Endothelial cell of hepatic sinusoid (primary cell): ENCODE measurements around the gene RTL5.

Experiments
- in situ Hi-C: cut with HindIII; loops from 2 replicates; pipeline ENCODE4 v1.10.0; 2017; ENCODE audit warnings: low sequenced_read_pairs

The RTL5 gene

GRCh38 chrX:72130156-72130761 lies 1.5 kb downstream of the RTL5 start:
- in situ Hi-C loops: no loop called here

GRCh38 chrX:72129661-72130060 lies 2.1 kb downstream of the RTL5 start:
- in situ Hi-C loops: loop anchor here (5.0 kb wide), 2 partner anchors 112 to 217 kb away; partner anchors contain the start of gene NHSL2

- in situ Hi-C loops: loop anchor here (5.0 kb wide), 2 partner anchors 112 to 217 kb away; partner anchors contain the start of gene NHSL2
Observed at GRCh38 chrX:72128881-72129280, 2.8 kb downstream of the RTL5 start.

- in situ Hi-C loops: loop anchor here (5.0 kb wide), 2 partner anchors 111 to 216 kb away; partner anchors contain the start of gene NHSL2
Observed at GRCh38 chrX:72128183-72128834, 3.4 kb downstream of the RTL5 start.

- in situ Hi-C loops: loop anchor here (5.0 kb wide), 2 partner anchors 110 to 215 kb away; partner anchors contain the start of gene NHSL2
Observed at GRCh38 chrX:72127332-72127731, 4.4 kb downstream of the RTL5 start.

GRCh38 chrX:72126539-72127140 lies 5.1 kb downstream of the RTL5 start:
- in situ Hi-C loops: loop anchor here (5.0 kb wide), 2 partner anchors 109 to 214 kb away; partner anchors contain the start of gene NHSL2

GRCh38 chrX:72126048-72126415 lies 5.7 kb downstream of the RTL5 start:
- in situ Hi-C loops: loop anchor here (5.0 kb wide), 2 partner anchors 109 to 214 kb away; partner anchors contain the start of gene NHSL2

GRCh38 chrX:72125331-72126047 lies 6.2 kb downstream of the RTL5 start:
- in situ Hi-C loops: loop anchor here (5.0 kb wide), 2 partner anchors 108 to 213 kb away; partner anchors contain the start of gene NHSL2

GRCh38 chrX:72124540-72125201 lies 7.0 kb downstream of the RTL5 start:
- in situ Hi-C loops: loop anchor here (5.0 kb wide), 2 partner anchors 107 to 212 kb away; partner anchors contain the start of gene NHSL2

- in situ Hi-C loops: no loop called here
Observed at GRCh38 chrX:72123471-72124185, 8.1 kb downstream of the RTL5 start.

- in situ Hi-C loops: no loop called here
Observed at GRCh38 chrX:72122621-72123337, 8.9 kb downstream of the RTL5 start.

- in situ Hi-C loops: no loop called here
Observed at GRCh38 chrX:72121383-72121782, 10.3 kb downstream of the RTL5 start.

- in situ Hi-C loops: no loop called here
Observed at GRCh38 chrX:72120837-72121236, 10.9 kb downstream of the RTL5 start.

- in situ Hi-C loops: no loop called here
Observed at GRCh38 chrX:72117636-72118210, 14.0 kb downstream of the RTL5 start.

GRCh38 chrX:72115380-72115779 lies 16.3 kb downstream of the RTL5 start:
- in situ Hi-C loops: no loop called here

GRCh38 chrX:72114807-72115206 lies 16.9 kb downstream of the RTL5 start:
- in situ Hi-C loops: no loop called here

- in situ Hi-C loops: no loop called here
Observed at GRCh38 chrX:72114306-72114705, 17.4 kb downstream of the RTL5 start.

GRCh38 chrX:72113461-72113860 lies 18.3 kb downstream of the RTL5 start:
- in situ Hi-C loops: no loop called here
